ENCODE results near the gene KLKB1.

- no peak for TF ChIP-seq CTCF (IDR thresholded peaks at IDR 0.05)
- no peak for TF ChIP-seq POLR2AphosphoS5 (IDR thresholded peaks at IDR 0.05; ENCODE audit: low read depth, low read length)
Observed at GRCh38 chr4:186271081-186271678, 43.9 kb downstream of the KLKB1 start.

Measured in Panc1 (cell line).